CD14-positive monocyte (primary cell): ENCODE data around the gene PNMA8B. TPM values are rescaled to one million over a fixed set of nuclear protein-coding genes. Genes with fewer than 3 reads are reported as not detected.
A peak's percentile ranks its signal among the peaks of the same experiment; 100 is the strongest.

Experiments used
- DNase-seq, 3 donors: peaks; one replicate each; pipeline ENCODE4 v3.0.0-alpha.2; 2011 to 2022
- H2AFZ ChIP-seq: 2 replicates; pipeline ENCODE4 v1.6.0; 2012; ENCODE audit warnings: mild to moderate bottlenecking, low read depth, low read length, inconsistent platforms; ENCODE audit not compliant: insufficient read depth, poor library complexity, severe bottlenecking
- H3K27ac ChIP-seq, 2 donors: 1 replicate in 1 of 2; 2 replicates in 1 of 2; pipeline ENCODE4 v1.5.1; 2012 to 2013; ENCODE audit warnings: low read length in 2 of 2, control low read depth in 1 of 2, inconsistent platforms in 1 of 2, low read depth in 1 of 2, mild to moderate bottlenecking in 1 of 2
- H3K27me3 ChIP-seq, 2 donors: one replicate each; pipeline versions ENCODE4 v1.6.0 to v1.6.1; 2011 to 2013; ENCODE audit warnings: low read length in 2 of 2; ENCODE audit not compliant: control insufficient read depth in 2 of 2, insufficient read depth in 2 of 2
- H3K36me3 ChIP-seq, 2 donors: replicated peaks in 1 of 2; 1 replicate in 1 of 2; 2 replicates in 1 of 2; pipeline versions ENCODE4 v1.5.1 to v1.6.1; 2012 to 2013; ENCODE audit warnings: low read length in 2 of 2, control low read depth in 1 of 2, inconsistent platforms in 1 of 2, mild to moderate bottlenecking in 1 of 2; ENCODE audit not compliant: insufficient read depth in 2 of 2, control insufficient read depth in 1 of 2
- H3K4me1 ChIP-seq, 2 donors: 1 replicate in 1 of 2; 2 replicates in 1 of 2; pipeline versions ENCODE4 v1.5.1 to v1.6.1; 2012 to 2013; ENCODE audit warnings: low read length in 2 of 2, control low read depth in 1 of 2, inconsistent platforms in 1 of 2, mild to moderate bottlenecking in 1 of 2, moderate library complexity in 1 of 2; ENCODE audit not compliant: insufficient read depth in 2 of 2, control insufficient read depth in 1 of 2
- H3K4me2 ChIP-seq: replicated peaks from 2 replicates; pipeline ENCODE3; 2012; ENCODE audit warnings: low read length, moderate library complexity, mild to moderate bottlenecking; ENCODE audit not compliant: poor library complexity, severe bottlenecking; ENCODE audit errors: extremely low read depth
- H3K4me3 ChIP-seq, 3 experiments: fragments of 200-600 bp in 1 of 3; sonication (generic) in 1 of 3; replicated peaks in 1 of 3; 1 replicate in 2 of 3; 2 replicates in 1 of 3; pipeline ENCODE4 v1.5.1; 2011 to 2013; ENCODE audit warnings: low read length in 3 of 3, mild to moderate bottlenecking in 3 of 3, control low read depth in 2 of 3, low read depth in 2 of 3, inconsistent platforms in 1 of 3, moderate library complexity in 1 of 3
- H3K79me2 ChIP-seq: 2 replicates; pipeline ENCODE4 v1.6.0; 2012; ENCODE audit warnings: mild to moderate bottlenecking, control low read depth, inconsistent platforms, low read length, moderate library complexity; ENCODE audit not compliant: insufficient read depth
- H3K9ac ChIP-seq: 2 replicates; pipeline ENCODE4 v1.6.0; 2017; ENCODE audit warnings: low read length, mild to moderate bottlenecking; ENCODE audit not compliant: insufficient read depth, poor library complexity, severe bottlenecking
- H3K9me3 ChIP-seq, 2 donors: replicated peaks in 1 of 2; 1 replicate in 1 of 2; 2 replicates in 1 of 2; pipeline versions ENCODE4 v1.5.1 to v1.6.1; 2012 to 2013; ENCODE audit warnings: low read length in 2 of 2, control low read depth in 1 of 2; ENCODE audit not compliant: control insufficient read depth in 1 of 2, insufficient read depth in 1 of 2
- H4K20me1 ChIP-seq: 2 replicates; pipeline ENCODE4 v1.6.0; 2012; ENCODE audit warnings: mild to moderate bottlenecking, low read length, control low read depth, moderate library complexity; ENCODE audit not compliant: insufficient read depth
- H3K27ac Mint-ChIP-seq, 7 donors: one replicate each; pipeline ENCODE4 v1.8.0; 2020; ENCODE audit warnings: mild to moderate bottlenecking in 7 of 7, mixed read lengths in 7 of 7, moderate library complexity in 6 of 7, inconsistent platforms in 2 of 7
- H3K27me3 Mint-ChIP-seq, 3 donors: one replicate each; pipeline ENCODE4 v1.8.0; 2021 to 2022; ENCODE audit warnings: low read depth in 3 of 3, mild to moderate bottlenecking in 3 of 3, mixed read lengths in 3 of 3, moderate library complexity in 3 of 3, inconsistent platforms in 1 of 3
- H3K36me3 Mint-ChIP-seq, 2 donors: one replicate each; pipeline ENCODE4 v1.8.0; 2020; ENCODE audit warnings: mixed read lengths in 2 of 2, inconsistent platforms in 1 of 2, mild to moderate bottlenecking in 1 of 2
- H3K4me1 Mint-ChIP-seq: one replicate; pipeline ENCODE4 v1.8.0; 2020; ENCODE audit warnings: mild to moderate bottlenecking, mixed read lengths
- H3K4me3 Mint-ChIP-seq, 2 donors: one replicate each; pipeline ENCODE4 v1.8.0; 2020; ENCODE audit warnings: mild to moderate bottlenecking in 2 of 2, mixed read lengths in 2 of 2, moderate library complexity in 1 of 2
- H3K9me3 Mint-ChIP-seq, 7 donors: one replicate each; pipeline ENCODE4 v1.8.0; 2020 to 2022; ENCODE audit warnings: mixed read lengths in 7 of 7, mild to moderate bottlenecking in 6 of 7, moderate library complexity in 6 of 7, inconsistent platforms in 2 of 7
- CTCF ChIP-seq: fragments of 200-600 bp; IDR thresholded peaks from one replicate; pipeline ENCODE4 v1.8.0; 2022; ENCODE audit warnings: antibody characterized with exemption, mild to moderate bottlenecking
- WGBS: methylation state at CpG from one replicate; pipeline ENCODE4 v1.1.5; 2013; ENCODE audit warnings: missing lambda C conversion rate; ENCODE audit not compliant: insufficient coverage; 5-methylcytosine and 5-hydroxymethylcytosine counted together
- intact Hi-C, 2 donors: fragments of 100-400 bp; cut with micrococcal nuclease; formaldehyde crosslinking; loops; one replicate each; pipeline versions ENCODE4 v1.15.0 to v1.15.1; 2023
- polyA plus RNA-seq, 3 donors: library from polyadenylated mRNA; depleted of rRNA in 1 of 3; unstranded in 2 of 3; stranded (reverse) in 1 of 3; fragments of 300-500 nt in 2 of 3; fragments of >200 nt in 1 of 3; fragmentation: Illumina TruSeq in 2 of 3; gene quantifications; 1 replicate in 2 of 3; 2 replicates in 1 of 3; pipeline ENCODE4 v1.2.3, GENCODE V29; 2012 to 2021

PNMA8B gene
- polyA plus RNA-seq, 3 donors = 0.07 to 0.16 TPM; not detected in 1

- DNase-seq = no peak
- no peak overlapping the region for H3K9ac ChIP-seq
- no peaks in the 10 kb centered on the region for H3K36me3 Mint-ChIP-seq
- H3K4me2 ChIP-seq = no peak overlapping the region
- H3K36me3 ChIP-seq = no peaks in the 10 kb centered on the region
- H3K4me3 Mint-ChIP-seq = no peak overlapping the region
- no peak overlapping the region for H2AFZ ChIP-seq
- no peaks in the 10 kb centered on the region for H3K4me1 Mint-ChIP-seq
- intact Hi-C loops = no loop called here
- H3K27ac Mint-ChIP-seq = peak overlapping the region in 1 of 7 donors; percentile 58
- H3K9me3 ChIP-seq = no peaks in the 10 kb centered on the region
- no peak overlapping the region for H3K4me3 ChIP-seq
- H3K27ac ChIP-seq = no peak overlapping the region
- no peaks in the 10 kb centered on the region for H3K4me1 ChIP-seq
- peaks cover 0 to 2% (median 0%) of the 10 kb centered on the region in 7 donors for H3K9me3 Mint-ChIP-seq
- no peak for TF ChIP-seq CTCF
- H3K27me3 ChIP-seq = no peaks in the 10 kb centered on the region
- peaks cover 14 to 39% (median 18%) of the 10 kb centered on the region in 3 donors for H3K27me3 Mint-ChIP-seq
- no peaks in the 10 kb centered on the region for H3K79me2 ChIP-seq
- WGBS = 92% methylated on average over 1 of the region's 1 CpG
- no peaks in the 10 kb centered on the region for H4K20me1 ChIP-seq
Measured at GRCh38 chr19:46460981-46461380, 34.7 kb downstream of the PNMA8B start.

DNA sequence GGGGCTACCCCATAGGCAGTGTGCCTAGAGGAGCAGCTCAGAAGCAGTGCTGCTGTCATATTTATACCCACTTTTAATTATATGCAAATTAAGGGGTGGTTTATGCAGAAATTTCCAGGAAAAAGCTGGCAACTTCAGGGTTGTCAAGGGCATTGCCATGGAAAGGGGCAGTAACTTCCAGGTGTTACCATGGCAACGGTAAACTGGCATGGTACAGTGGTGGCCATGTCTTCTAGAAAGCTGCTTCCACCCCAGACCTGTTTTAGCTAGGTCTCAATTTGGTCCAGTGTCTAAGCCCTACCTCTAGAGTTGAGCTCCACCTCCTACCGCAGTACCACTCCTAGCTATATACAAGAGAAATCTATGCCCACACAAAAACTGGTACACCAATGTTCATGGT, 35.6 kb downstream of the PNMA8B start:
- Histone ChIP-seq H3K4me1 (no peaks in the 10 kb centered on the region), H3K27me3 (no peaks in the 10 kb centered on the region), H3K9me3 (no peaks in the 10 kb centered on the region), H3K4me3 (no peak overlapping the region), H4K20me1 (no peaks in the 10 kb centered on the region), H2AFZ (no peak overlapping the region), H3K9ac (no peak overlapping the region), H3K4me2 (no peak overlapping the region), H3K27ac (no peak overlapping the region), H3K79me2 (no peaks in the 10 kb centered on the region), H3K36me3 (no peaks in the 10 kb centered on the region)
- peaks cover 0 to 4% (median 0%) of the 10 kb centered on the region in 7 donors for H3K9me3 Mint-ChIP-seq
- intact Hi-C loops = no loop called here
- DNase-seq = no peak
- peaks cover 7 to 42% (median 20%) of the 10 kb centered on the region in 3 donors for H3K27me3 Mint-ChIP-seq
- no peak overlapping the region for H3K27ac Mint-ChIP-seq
- no peak for TF ChIP-seq CTCF
- H3K36me3 Mint-ChIP-seq = no peaks in the 10 kb centered on the region
- no peaks in the 10 kb centered on the region for H3K4me1 Mint-ChIP-seq
- WGBS = 100% methylated on average over 1 of the region's 2 CpGs
- no peak overlapping the region for H3K4me3 Mint-ChIP-seq
